ENCODE measurements around the gene FZD4. TPM values are rescaled to one million over a fixed set of nuclear protein-coding genes. Genes with fewer than 3 reads are reported as not detected.

Gene FZD4
- total RNA-seq, 1 experiment from 2014 or later = 7.7 TPM

DNA sequence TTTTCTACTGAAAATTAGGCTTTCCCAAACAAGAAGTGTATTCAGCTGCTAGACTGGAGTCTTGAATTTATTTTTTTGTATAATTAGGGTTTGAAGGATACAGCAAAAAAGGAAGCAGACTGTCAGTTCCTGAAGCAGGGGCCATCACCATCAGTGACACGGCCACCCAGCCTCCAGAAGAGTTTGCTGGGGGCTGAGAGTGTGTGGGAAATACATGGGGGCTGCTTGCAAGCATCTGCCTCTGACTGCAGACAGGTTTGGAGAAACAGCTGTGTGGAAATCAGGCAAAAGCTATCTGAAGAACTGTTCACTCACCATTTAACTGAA lies 23.0 kb downstream of the FZD4 start:
- POLR2A ChIA-PET = no interaction called here
- TF ChIP-seq ZNF416 (CRISPR knock-in tag; IDR thresholded peaks at IDR 0.05) = no peak
- TF ChIP-seq, protein P1, sequence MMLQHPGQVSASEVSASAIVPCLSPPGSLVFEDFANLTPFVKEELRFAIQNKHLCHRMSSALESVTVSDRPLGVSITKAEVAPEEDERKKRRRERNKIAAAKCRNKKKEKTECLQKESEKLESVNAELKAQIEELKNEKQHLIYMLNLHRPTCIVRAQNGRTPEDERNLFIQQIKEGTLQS (CRISPR knock-in tag; conservative IDR thresholded peaks at IDR 0.05) = no peak
- TF ChIP-seq, protein P2, sequence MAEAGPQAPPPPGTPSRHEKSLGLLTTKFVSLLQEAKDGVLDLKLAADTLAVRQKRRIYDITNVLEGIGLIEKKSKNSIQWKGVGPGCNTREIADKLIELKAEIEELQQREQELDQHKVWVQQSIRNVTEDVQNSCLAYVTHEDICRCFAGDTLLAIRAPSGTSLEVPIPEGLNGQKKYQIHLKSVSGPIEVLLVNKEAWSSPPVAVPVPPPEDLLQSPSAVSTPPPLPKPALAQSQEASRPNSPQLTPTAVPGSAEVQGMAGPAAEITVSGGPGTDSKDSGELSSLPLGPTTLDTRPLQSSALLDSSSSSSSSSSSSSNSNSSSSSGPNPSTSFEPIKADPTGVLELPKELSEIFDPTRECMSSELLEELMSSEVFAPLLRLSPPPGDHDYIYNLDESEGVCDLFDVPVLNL (CRISPR knock-in tag; IDR thresholded peaks at IDR 0.05; ENCODE audit: borderline replicate concordance, low read depth) = no peak
- no peak for TF ChIP-seq GABPB1 (CRISPR knock-in tag; IDR thresholded peaks at IDR 0.05)
- no peak for DNase-seq (ENCODE audit: low spot score)
- Mint-ChIP-seq H3K9me3 (no peaks in the 10 kb centered on the region), H3K4me1 (peaks cover 38% of the 10 kb centered on the region), H3K27ac (no peak overlapping the region; the same call in 1 of the 2 replicates), H3K4me3 (no peak overlapping the region), H3K27me3 (ENCODE audit: low read depth) (no peaks in the 10 kb centered on the region), H3K36me3 (no peaks in the 10 kb centered on the region)
- CTCF ChIA-PET = no interaction called here
- no peak for ATAC-seq

DNA sequence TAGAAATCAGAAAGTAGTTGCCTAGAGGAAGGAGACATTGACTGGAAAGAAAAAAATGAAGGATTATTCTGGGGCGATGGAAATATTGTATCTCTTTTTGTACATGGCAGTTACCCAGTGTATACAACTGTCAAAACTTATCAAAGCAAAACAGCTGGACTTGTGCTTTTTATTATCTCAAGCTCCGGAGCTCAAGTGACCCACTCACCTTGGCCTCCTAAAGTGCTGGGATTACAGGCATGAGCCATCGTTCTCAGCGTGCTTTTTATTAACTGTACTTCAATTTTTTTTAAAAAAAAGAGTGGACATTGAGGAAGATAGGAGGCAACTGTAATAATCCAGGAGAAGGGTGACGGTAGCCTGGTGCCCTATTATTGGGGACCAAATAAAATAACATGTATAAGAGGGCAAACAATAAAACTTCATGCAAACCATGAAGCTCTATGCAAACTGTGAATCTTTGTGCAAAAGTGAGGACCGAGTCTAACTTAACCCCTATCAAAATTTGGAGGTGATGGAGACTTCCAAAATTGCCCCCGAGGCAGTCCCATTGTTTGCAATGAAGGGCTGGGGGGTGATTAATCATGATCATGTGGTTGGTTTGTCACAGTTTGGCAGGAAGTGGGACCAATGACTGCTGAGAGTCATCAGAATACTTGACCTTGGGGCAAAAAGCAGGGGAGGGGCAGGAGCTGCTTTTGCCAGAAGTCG lies 23.5 kb downstream of the FZD4 start:
- DNase-seq (ENCODE audit: low spot score) = no peak
- Mint-ChIP-seq H3K4me1 (peaks cover 38% of the 10 kb centered on the region), H3K9me3 (no peaks in the 10 kb centered on the region), H3K27me3 (ENCODE audit: low read depth) (no peaks in the 10 kb centered on the region), H3K4me3 (no peak overlapping the region), H3K36me3 (no peaks in the 10 kb centered on the region), H3K27ac (no peak overlapping the region; the same call in 1 of the 2 replicates)
- no peak for ATAC-seq
- ChIA-PET POLR2A (no interaction called here), CTCF (no interaction called here)
- TF ChIP-seq, protein P2 (CRISPR knock-in tag; IDR thresholded peaks at IDR 0.05; ENCODE audit: borderline replicate concordance, low read depth) = no peak
- no peak for TF ChIP-seq SMAD4 (CRISPR knock-in tag; IDR thresholded peaks at IDR 0.05)
- no peak for TF ChIP-seq ZNF317 (CRISPR knock-in tag; IDR thresholded peaks at IDR 0.05; ENCODE audit: borderline replicate concordance, low read depth)

DNA sequence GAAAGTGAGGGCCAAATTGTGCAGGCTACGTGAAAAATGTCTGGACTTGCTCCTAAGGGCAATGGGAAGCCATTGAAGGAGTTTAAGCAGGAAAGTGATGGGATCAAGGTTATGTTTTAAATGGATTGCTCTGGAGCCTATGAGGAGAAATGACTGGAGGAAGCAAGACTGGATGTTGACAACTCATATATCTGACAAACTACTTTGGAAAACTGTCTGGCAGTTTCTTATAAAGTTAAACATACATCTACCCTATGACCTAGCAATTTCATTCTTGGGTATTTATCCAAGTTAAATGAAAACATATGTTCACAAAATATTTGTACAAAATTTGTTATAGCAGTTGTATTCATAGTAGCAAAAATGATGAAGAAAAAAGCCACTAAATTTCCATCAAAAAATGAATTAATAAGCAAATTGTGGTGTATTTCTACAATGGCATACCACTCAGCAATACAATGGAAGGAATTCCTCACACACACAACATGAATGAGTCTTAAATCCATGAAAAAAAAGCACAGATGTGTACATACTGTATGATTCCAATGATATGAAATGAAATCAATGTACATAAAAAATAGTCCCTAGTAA lies 24.1 kb downstream of the FZD4 start:
- H3K4me1 Mint-ChIP-seq = peaks cover 38% of the 10 kb centered on the region
- no peaks in the 10 kb centered on the region for H3K27me3 Mint-ChIP-seq (ENCODE audit: low read depth)
- ChIA-PET POLR2A (no interaction called here), CTCF (interaction anchor here (1.0 kb wide), 1 partner anchor 61 kb away, joined by 3 read pairs; no protein-coding TSS in a partner anchor)
- ATAC-seq (no peak), DNase-seq (ENCODE audit: low spot score) (no peak)
- H3K27ac Mint-ChIP-seq = no peak overlapping the region; the same call in 1 of the 2 replicates
- H3K4me3 Mint-ChIP-seq = no peak overlapping the region
- H3K9me3 Mint-ChIP-seq = no peaks in the 10 kb centered on the region
- H3K36me3 Mint-ChIP-seq = no peaks in the 10 kb centered on the region
- TF ChIP-seq, protein P3, sequence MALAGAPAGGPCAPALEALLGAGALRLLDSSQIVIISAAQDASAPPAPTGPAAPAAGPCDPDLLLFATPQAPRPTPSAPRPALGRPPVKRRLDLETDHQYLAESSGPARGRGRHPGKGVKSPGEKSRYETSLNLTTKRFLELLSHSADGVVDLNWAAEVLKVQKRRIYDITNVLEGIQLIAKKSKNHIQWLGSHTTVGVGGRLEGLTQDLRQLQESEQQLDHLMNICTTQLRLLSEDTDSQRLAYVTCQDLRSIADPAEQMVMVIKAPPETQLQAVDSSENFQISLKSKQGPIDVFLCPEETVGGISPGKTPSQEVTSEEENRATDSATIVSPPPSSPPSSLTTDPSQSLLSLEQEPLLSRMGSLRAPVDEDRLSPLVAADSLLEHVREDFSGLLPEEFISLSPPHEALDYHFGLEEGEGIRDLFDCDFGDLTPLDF (CRISPR knock-in tag; IDR thresholded peaks at IDR 0.05) = no peak
- TF ChIP-seq NR2C2 (CRISPR knock-in tag; IDR thresholded peaks at IDR 0.05) (no peak), SMAD3 (CRISPR knock-in tag; IDR thresholded peaks at IDR 0.05; ENCODE audit: borderline replicate concordance) (no peak), PRRX2 (CRISPR knock-in tag; IDR thresholded peaks at IDR 0.05) (no peak), ZNF416 (CRISPR knock-in tag; IDR thresholded peaks at IDR 0.05) (no peak), ZNF671 (CRISPR knock-in tag; IDR thresholded peaks at IDR 0.05) (no peak), CREB1 (CRISPR knock-in tag; IDR thresholded peaks at IDR 0.05) (no peak), NFE2L1 (CRISPR knock-in tag; IDR thresholded peaks at IDR 0.05) (no peak), KAT7 (CRISPR knock-in tag; IDR thresholded peaks at IDR 0.05; ENCODE audit: borderline replicate concordance) (no peak), GTF2I (CRISPR knock-in tag; conservative IDR thresholded peaks at IDR 0.05) (no peak)
- TF ChIP-seq, protein P4, sequence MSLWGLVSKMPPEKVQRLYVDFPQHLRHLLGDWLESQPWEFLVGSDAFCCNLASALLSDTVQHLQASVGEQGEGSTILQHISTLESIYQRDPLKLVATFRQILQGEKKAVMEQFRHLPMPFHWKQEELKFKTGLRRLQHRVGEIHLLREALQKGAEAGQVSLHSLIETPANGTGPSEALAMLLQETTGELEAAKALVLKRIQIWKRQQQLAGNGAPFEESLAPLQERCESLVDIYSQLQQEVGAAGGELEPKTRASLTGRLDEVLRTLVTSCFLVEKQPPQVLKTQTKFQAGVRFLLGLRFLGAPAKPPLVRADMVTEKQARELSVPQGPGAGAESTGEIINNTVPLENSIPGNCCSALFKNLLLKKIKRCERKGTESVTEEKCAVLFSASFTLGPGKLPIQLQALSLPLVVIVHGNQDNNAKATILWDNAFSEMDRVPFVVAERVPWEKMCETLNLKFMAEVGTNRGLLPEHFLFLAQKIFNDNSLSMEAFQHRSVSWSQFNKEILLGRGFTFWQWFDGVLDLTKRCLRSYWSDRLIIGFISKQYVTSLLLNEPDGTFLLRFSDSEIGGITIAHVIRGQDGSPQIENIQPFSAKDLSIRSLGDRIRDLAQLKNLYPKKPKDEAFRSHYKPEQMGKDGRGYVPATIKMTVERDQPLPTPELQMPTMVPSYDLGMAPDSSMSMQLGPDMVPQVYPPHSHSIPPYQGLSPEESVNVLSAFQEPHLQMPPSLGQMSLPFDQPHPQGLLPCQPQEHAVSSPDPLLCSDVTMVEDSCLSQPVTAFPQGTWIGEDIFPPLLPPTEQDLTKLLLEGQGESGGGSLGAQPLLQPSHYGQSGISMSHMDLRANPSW (CRISPR knock-in tag; conservative IDR thresholded peaks at IDR 0.05; ENCODE audit: low read depth) = no peak
- TF ChIP-seq, protein P5, sequence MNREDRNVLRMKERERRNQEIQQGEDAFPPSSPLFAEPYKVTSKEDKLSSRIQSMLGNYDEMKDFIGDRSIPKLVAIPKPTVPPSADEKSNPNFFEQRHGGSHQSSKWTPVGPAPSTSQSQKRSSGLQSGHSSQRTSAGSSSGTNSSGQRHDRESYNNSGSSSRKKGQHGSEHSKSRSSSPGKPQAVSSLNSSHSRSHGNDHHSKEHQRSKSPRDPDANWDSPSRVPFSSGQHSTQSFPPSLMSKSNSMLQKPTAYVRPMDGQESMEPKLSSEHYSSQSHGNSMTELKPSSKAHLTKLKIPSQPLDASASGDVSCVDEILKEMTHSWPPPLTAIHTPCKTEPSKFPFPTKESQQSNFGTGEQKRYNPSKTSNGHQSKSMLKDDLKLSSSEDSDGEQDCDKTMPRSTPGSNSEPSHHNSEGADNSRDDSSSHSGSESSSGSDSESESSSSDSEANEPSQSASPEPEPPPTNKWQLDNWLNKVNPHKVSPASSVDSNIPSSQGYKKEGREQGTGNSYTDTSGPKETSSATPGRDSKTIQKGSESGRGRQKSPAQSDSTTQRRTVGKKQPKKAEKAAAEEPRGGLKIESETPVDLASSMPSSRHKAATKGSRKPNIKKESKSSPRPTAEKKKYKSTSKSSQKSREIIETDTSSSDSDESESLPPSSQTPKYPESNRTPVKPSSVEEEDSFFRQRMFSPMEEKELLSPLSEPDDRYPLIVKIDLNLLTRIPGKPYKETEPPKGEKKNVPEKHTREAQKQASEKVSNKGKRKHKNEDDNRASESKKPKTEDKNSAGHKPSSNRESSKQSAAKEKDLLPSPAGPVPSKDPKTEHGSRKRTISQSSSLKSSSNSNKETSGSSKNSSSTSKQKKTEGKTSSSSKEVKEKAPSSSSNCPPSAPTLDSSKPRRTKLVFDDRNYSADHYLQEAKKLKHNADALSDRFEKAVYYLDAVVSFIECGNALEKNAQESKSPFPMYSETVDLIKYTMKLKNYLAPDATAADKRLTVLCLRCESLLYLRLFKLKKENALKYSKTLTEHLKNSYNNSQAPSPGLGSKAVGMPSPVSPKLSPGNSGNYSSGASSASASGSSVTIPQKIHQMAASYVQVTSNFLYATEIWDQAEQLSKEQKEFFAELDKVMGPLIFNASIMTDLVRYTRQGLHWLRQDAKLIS (CRISPR knock-in tag; IDR thresholded peaks at IDR 0.05; ENCODE audit: borderline replicate concordance) = no peak
- TF ChIP-seq, protein P6, sequence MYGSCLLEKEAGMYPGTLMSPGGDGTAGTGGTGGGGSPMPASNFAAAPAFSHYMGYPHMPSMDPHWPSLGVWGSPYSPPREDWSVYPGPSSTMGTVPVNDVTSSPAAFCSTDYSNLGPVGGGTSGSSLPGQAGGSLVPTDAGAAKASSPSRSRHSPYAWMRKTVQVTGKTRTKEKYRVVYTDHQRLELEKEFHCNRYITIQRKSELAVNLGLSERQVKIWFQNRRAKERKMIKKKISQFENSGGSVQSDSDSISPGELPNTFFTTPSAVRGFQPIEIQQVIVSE (CRISPR knock-in tag; IDR thresholded peaks at IDR 0.05; ENCODE audit: borderline replicate concordance) = no peak
